GM12878 (cell line): ENCODE data around the gene LHFPL3. TPM values are rescaled to one million over a fixed set of nuclear protein-coding genes. Genes with fewer than 3 reads are reported as not detected.

Experiments used
- ATAC-seq: fragments of 200-7000 bp; cut with Tn5 transposase; 3 replicates; pipeline ENCODE4 v1.9.1; 2020; ENCODE audit warnings: mild to moderate bottlenecking, moderate library complexity
- BruUV-seq: library from RNA; stranded (reverse); fragments of 400-500 nt; replicated peaks from 2 replicates; lab custom pipeline; 2021; lab: Mats Ljungman, UMichigan
- CTCF ChIA-PET: fragments of 300-600 bp; sonication (Branson Sonifier 250); formaldehyde crosslinking; extraction: SDS; loops from one replicate; lab custom pipeline; 2021; ENCODE audit warnings: inconsistent platforms; lab: Yijun Ruan, JAX
- POLR2A ChIA-PET: fragments of 350-600 bp; formaldehyde crosslinking; extraction: SDS; loops from one replicate; lab custom pipeline; 2021; ENCODE audit warnings: inconsistent platforms; lab: Charles Lee
- RAD21 ChIA-PET: fragments of 300-600 bp; sonication (Branson Sonifier 250); formaldehyde crosslinking; loops from one replicate; lab custom pipeline; 2023; ENCODE audit warnings: antibody characterized with exemption; ENCODE audit not compliant: unreplicated experiment; lab: Charles Lee
- SMC1A ChIA-PET: fragments of 300-600 bp; sonication (Branson Sonifier 250); formaldehyde crosslinking; loops from one replicate; lab custom pipeline; 2023; ENCODE audit not compliant: unreplicated experiment, uncharacterized antibody; lab: Charles Lee
- DNase-seq: peaks from one replicate; pipeline ENCODE4 v3.0.0-alpha.2; 2011; ENCODE audit warnings: low read depth, low spot score
- FAIRE-seq: peaks from 3 replicates; lab custom pipeline; 2011; peaks lifted over from hg19 to GRCh38; lab: Jason Lieb, UNC
- H2AFZ ChIP-seq: 2 replicates; pipeline ENCODE4 v1.6.0; 2011; ENCODE audit warnings: low read depth, low read length, control low read depth; ENCODE audit not compliant: control insufficient read depth
- H3K27ac ChIP-seq: 2 replicates; pipeline ENCODE4 v1.5.1; 2011; ENCODE audit warnings: control low read depth; ENCODE audit not compliant: control insufficient read depth, insufficient read depth
- H3K27me3 ChIP-seq, 2 experiments: replicated peaks in 1 of 2; 2 replicates each; pipeline versions ENCODE4 v1.6.0 to v1.6.1; 2011; ENCODE audit warnings: low read length in 1 of 2; ENCODE audit not compliant: control insufficient read depth in 2 of 2, insufficient read depth in 2 of 2
- H3K36me3 ChIP-seq, 2 experiments: 2 replicates each; pipeline ENCODE4 v1.5.1; 2011; ENCODE audit warnings: low read length in 1 of 2; ENCODE audit not compliant: control insufficient read depth in 2 of 2, insufficient read depth in 2 of 2
- H3K4me1 ChIP-seq: 2 replicates; pipeline ENCODE4 v1.6.1; 2011; ENCODE audit warnings: mild to moderate bottlenecking, low read length, moderate library complexity, mixed read lengths; ENCODE audit not compliant: control insufficient read depth, insufficient read depth
- H3K4me2 ChIP-seq: 2 replicates; pipeline ENCODE4 v1.6.0; 2011; ENCODE audit warnings: control low read depth; ENCODE audit not compliant: control insufficient read depth, insufficient read depth
- H3K4me3 ChIP-seq: fragments of 200-600 bp; sonication (generic); 2 replicates; pipeline ENCODE4 v1.5.1; 2016
- H3K79me2 ChIP-seq: 2 replicates; pipeline ENCODE4 v1.6.0; 2011; ENCODE audit warnings: low read length; ENCODE audit not compliant: control insufficient read depth, insufficient read depth
- H3K9ac ChIP-seq: 2 replicates; pipeline ENCODE4 v1.8.0; 2011; ENCODE audit warnings: low read length, control low read depth, mixed read lengths; ENCODE audit not compliant: control insufficient read depth, insufficient read depth
- H3K9me3 ChIP-seq: replicated peaks from 3 replicates; pipeline ENCODE4 v1.5.1; 2011; ENCODE audit warnings: mild to moderate bottlenecking, low read length; ENCODE audit not compliant: control insufficient read depth, insufficient read depth
- H4K20me1 ChIP-seq: 2 replicates; pipeline ENCODE4 v1.6.0; 2011; ENCODE audit not compliant: control insufficient read depth, insufficient read depth
- FOS ChIP-seq: IDR thresholded peaks from 3 replicates; pipeline ENCODE4 v1.6.1; 2011; ENCODE audit warnings: borderline replicate concordance; ENCODE audit not compliant: insufficient read length; ENCODE audit errors: extremely low read depth
- FOXK2 ChIP-seq: fragments of 450-650 bp; IDR thresholded peaks from 2 replicates; pipeline ENCODE4 v1.6.1; 2017; ENCODE audit warnings: mild to moderate bottlenecking, moderate library complexity
- MEF2A ChIP-seq: IDR thresholded peaks from 2 replicates; pipeline ENCODE4 v1.6.1; 2011; ENCODE audit warnings: low read depth, mild to moderate bottlenecking, low read length, moderate library complexity; ENCODE audit not compliant: insufficient read depth
- SIX5 ChIP-seq: IDR thresholded peaks from 2 replicates; pipeline ENCODE4 v1.6.1; 2011; ENCODE audit warnings: mild to moderate bottlenecking, low read depth, low read length, moderate library complexity; ENCODE audit not compliant: severe bottlenecking
- WGBS: methylation state at CpG from one replicate; pipeline ENCODE4 v1.1.6; 2016; ENCODE audit warnings: low lambda C conversion rate; ENCODE audit not compliant: insufficient replicate concordance, insufficient coverage; ENCODE audit errors: missing lambda C conversion rate; 5-methylcytosine and 5-hydroxymethylcytosine counted together
- in situ Hi-C: fragments of 300-500 bp; cut with MboI; formaldehyde crosslinking; loops from 9 replicates; pipeline ENCODE4 v1.14.3; 2018; ENCODE audit warnings: mixed read lengths
- intact Hi-C: fragments of 100-400 bp; cut with micrococcal nuclease; formaldehyde crosslinking; loops from one replicate; pipeline ENCODE4 v1.14.2; 2022; ENCODE audit not compliant: unreplicated experiment
- polyA plus RNA-seq, 11 experiments: library from polyadenylated mRNA; depleted of rRNA in 4 of 11; unstranded in 6 of 11; stranded (reverse) in 5 of 11; fragments of >200 nt; fragmentation: Nextera tagmentation in 4 of 11; fragmentation: Illumina TruSeq in 1 of 11; extraction: Ambion mirVana in 4 of 11; extraction: Trizol in 1 of 11; gene quantifications; 1 replicate in 1 of 11; 2 replicates in 10 of 11; pipeline versions ENCODE4 v1.2.1 to v1.2.3, GENCODE V29; 2011 to 2016; ENCODE audit warnings: inconsistent platforms in 2 of 11, missing spikeins in 2 of 11, low read depth in 1 of 11
- total RNA-seq, 4 experiments: library from RNA; depleted of rRNA in 3 of 4; stranded (reverse); fragments of >200 nt in 3 of 4; fragmentation: Illumina TruSeq in 1 of 4; extraction: Trizol in 1 of 4; gene quantifications; 2 replicates each; pipeline versions ENCODE4 v1.2.1 to v1.2.3, GENCODE V29; 2013 to 2021

Gene LHFPL3
- total and polyA plus RNA-seq, 10 of the 15 experiments (the other 5 are each of a cell fraction or from before 2014, with no cell fraction given), result 0.09 TPM; not detected in 9

DNA sequence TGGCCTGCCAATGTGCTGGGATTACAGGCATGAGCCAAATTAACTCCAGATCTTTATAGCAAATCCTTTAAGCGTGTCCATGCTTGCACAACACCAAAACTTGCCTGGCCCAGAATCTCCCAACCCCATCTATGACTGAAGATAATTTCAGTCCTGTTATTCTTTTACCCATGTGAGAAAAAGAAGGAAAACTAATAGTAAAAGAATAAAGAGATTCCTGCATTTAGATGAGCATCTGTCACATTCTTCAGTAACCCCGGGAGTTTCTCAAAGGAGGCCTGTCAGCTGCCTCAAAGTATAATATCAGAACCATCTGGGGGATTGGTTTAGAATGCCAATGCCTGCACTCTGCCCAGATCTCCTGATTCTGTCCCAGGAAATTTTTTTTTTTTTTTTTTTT lies 527.5 kb downstream of the LHFPL3 start:
- no TSS peak for BruUV-seq
- in situ Hi-C loops (no loop called here), intact Hi-C loops (no loop called here)
- 25% methylated on average over 2 of the region's 2 CpGs for WGBS
- no peak for DNase-seq
- Histone ChIP-seq H2AFZ (no peak overlapping the region), H3K79me2 (no peaks in the 10 kb centered on the region), H3K4me2 (no peak overlapping the region), H3K4me3 (no peak overlapping the region), H4K20me1 (no peaks in the 10 kb centered on the region), H3K9me3 (no peaks in the 10 kb centered on the region), H3K36me3 (no peaks in the 10 kb centered on the region), H3K27ac (no peak overlapping the region), H3K9ac (no peak overlapping the region), H3K27me3 (no peaks in the 10 kb centered on the region), H3K4me1 (peaks cover 10% of the 10 kb centered on the region)
- ChIA-PET CTCF (interaction anchor here (1.5 to 5.2 kb wide), 2 partner anchors 23 to 62 kb away, joined by 3 to 33 read pairs; no protein-coding TSS in a partner anchor), RAD21 (interaction anchor here (1.2 to 2.2 kb wide), 4 partner anchors 10 to 63 kb away, joined by 3 to 9 read pairs (median 6); no protein-coding TSS in a partner anchor), POLR2A (no interaction called here), SMC1A (interaction anchor here (0.8 to 2.3 kb wide), 3 partner anchors 15 to 28 kb away, joined by 3 to 17 read pairs (median 3); no protein-coding TSS in a partner anchor)
- no peak for ATAC-seq
- no peak for TF ChIP-seq SIX5
- no peak for TF ChIP-seq FOS
- TF ChIP-seq MEF2A, result no peak
- TF ChIP-seq FOXK2, result no peak
- no peak for FAIRE-seq
